ENCODE measurements around the gene CACNA1C.

DNA sequence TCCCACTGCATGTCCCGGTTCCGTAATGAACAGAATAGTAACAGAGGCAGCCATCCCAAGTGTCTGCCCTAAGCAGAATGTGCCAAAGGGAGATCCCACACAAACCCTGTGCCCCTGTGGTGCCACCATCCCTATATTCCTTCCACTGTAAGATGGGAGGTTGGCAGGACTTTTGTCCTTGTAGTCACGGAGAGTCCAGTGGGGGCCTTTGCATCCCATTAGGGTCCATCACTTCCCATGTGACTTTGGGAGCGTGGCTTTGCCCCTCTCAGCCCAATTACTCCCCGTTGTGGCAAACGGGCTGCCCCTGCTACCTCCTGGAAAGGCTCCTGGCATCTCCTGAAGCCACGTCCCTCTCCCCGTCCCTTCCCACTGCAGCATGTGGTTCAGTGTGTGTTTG, 552.5 kb downstream of the CACNA1C start:
- TF ChIP-seq CTCF (IDR thresholded peaks at IDR 0.05; ENCODE audit: borderline replicate concordance, extremely low read depth, low read length, poor library complexity, severe bottlenecking) (no peak), EZH2 (IDR thresholded peaks at IDR 0.05; ENCODE audit: borderline replicate concordance, low read depth, low read length, severe bottlenecking) (no peak)

Data from DND-41 (cell line).